ENCODE data around the gene RDH16. TPM values are rescaled to one million over a fixed set of nuclear protein-coding genes. Genes with fewer than 3 reads are reported as not detected.

RDH16 gene
- total RNA-seq, 1 donor = 0.09 TPM

- DNase-seq (ENCODE audit: low read depth) = no peak
Observed at GRCh38 chr12:56995201-56995929, 38.0 kb upstream of the RDH16 start.

GRCh38 chr12:56994231-56994746 is 36.9 kb upstream of the RDH16 start:
- TF ChIP-seq, protein P1, sequence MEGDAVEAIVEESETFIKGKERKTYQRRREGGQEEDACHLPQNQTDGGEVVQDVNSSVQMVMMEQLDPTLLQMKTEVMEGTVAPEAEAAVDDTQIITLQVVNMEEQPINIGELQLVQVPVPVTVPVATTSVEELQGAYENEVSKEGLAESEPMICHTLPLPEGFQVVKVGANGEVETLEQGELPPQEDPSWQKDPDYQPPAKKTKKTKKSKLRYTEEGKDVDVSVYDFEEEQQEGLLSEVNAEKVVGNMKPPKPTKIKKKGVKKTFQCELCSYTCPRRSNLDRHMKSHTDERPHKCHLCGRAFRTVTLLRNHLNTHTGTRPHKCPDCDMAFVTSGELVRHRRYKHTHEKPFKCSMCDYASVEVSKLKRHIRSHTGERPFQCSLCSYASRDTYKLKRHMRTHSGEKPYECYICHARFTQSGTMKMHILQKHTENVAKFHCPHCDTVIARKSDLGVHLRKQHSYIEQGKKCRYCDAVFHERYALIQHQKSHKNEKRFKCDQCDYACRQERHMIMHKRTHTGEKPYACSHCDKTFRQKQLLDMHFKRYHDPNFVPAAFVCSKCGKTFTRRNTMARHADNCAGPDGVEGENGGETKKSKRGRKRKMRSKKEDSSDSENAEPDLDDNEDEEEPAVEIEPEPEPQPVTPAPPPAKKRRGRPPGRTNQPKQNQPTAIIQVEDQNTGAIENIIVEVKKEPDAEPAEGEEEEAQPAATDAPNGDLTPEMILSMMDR (IDR thresholded peaks at IDR 0.05; ENCODE audit: insufficient read depth, low read length) = no peak
- DNase-seq (ENCODE audit: low read depth) = no peak
- no peak overlapping the region for H3K4me3 ChIP-seq (ENCODE audit: low read depth, low read length)

More at GRCh38 chr12:56995201-56995929, 38.0 kb upstream of the RDH16 start:
- TF ChIP-seq, protein P1 (IDR thresholded peaks at IDR 0.05; ENCODE audit: insufficient read depth, low read length) = no peak
- no peak overlapping the region for H3K4me3 ChIP-seq (ENCODE audit: low read depth, low read length)

DNA sequence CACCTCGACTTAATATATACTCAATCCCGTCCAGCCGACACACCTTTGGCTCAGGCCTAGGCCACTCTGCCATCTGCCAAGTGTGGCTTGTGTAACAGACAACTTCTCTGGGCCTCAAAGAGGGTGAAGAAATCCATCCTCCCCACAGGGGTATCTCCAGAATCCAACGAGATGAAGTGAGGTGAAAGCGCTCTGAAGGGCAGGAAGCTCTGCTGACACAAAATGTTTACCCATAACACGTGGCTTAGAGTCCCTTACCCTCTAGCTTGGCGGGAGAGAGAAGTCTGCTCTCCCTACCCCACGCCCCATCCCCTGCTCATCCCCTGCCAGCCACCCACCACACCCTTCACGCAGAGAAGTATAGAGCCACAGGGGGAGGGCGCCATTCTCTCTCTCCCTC is 35.9 kb upstream of the RDH16 start:
- TF ChIP-seq, protein P1 (IDR thresholded peaks at IDR 0.05; ENCODE audit: insufficient read depth, low read length) = no peak
- no peak for DNase-seq (ENCODE audit: low read depth)
- H3K4me3 ChIP-seq (ENCODE audit: low read depth, low read length) = no peak overlapping the region

DNA sequence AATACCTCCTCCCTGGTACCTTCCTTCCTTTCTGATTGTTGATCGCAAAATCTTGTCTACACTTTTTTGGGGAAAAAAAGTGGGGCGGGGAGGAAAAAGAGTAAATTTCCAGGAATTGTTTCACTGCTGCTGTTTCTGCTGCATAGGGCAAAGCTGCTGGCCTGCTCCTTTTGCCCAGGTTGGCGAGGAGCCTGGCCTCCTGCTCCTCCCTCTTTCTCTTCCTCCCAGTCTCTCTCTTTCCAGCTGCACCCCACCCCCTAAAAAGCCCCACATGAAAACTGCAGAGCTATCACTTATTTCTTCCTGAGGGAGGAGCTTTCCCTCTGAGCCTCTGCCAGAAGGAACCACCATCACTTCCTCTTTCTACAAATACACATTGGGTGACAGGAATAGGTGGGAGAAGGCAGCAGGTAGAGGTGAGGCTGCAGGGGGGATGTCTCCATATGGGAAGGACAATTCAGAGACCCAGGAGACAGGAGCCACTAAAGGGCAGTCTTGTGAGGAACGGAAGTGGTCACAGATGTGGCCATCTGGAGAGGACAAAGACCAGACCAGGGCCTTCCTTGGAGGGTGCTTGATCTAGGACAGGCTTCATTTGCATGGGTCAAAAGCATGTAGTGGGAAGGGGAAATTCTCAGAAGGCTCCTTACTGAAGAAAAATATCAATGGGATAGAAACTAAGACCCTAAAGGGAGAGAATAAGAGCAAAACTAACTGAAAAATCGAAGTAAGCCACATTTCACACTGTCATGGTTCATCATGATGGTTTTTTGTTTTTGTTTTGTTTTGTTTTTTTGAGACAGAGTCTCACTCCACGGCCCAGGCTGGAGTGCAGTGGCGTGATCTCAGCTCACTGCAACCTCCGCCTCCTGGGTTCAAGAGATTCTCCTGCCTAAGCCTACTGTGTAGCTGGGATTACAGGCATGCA is 34.2 kb upstream of the RDH16 start:
- TF ChIP-seq, protein P1 (IDR thresholded peaks at IDR 0.05; ENCODE audit: insufficient read depth, low read length) = no peak
- DNase-seq (ENCODE audit: low read depth) = peak; percentile 17
- no peak overlapping the region for H3K4me3 ChIP-seq (ENCODE audit: low read depth, low read length)

DNA sequence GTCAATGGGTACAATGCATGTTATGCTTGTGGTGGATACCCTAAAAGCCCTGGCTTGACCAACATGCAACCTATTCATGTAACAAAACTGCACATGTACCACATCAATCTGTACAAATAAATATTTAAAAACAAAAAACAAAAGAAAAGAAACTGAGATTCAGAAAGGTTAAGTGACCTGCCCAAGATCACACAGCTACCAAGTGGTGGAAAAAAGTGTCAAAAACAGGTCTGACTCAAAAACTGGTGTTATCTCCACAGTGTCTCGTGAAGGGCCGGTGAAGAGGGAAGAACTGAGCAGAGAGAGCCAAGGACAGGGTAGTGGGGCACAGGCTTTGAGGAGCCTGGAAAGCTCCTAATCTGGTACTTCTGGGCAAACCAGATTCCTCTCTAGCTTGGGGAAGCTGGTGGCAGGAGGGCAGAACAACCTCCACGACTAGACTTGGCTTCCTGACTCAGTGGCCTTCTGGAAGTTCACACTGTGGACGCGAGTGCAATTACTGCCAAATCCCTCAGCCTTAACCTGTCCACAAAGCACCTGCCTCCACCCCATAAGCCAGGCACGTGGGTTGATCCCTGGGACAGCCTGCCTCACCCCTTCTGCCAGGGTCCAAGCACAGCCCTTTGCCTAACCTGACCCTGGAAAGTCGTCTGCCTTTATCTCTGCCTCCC is 33.4 kb upstream of the RDH16 start:
- no peak overlapping the region for H3K4me3 ChIP-seq (ENCODE audit: low read depth, low read length)
- no peak for DNase-seq (ENCODE audit: low read depth)
- TF ChIP-seq, protein P1 (IDR thresholded peaks at IDR 0.05; ENCODE audit: insufficient read depth, low read length) = no peak

DNA sequence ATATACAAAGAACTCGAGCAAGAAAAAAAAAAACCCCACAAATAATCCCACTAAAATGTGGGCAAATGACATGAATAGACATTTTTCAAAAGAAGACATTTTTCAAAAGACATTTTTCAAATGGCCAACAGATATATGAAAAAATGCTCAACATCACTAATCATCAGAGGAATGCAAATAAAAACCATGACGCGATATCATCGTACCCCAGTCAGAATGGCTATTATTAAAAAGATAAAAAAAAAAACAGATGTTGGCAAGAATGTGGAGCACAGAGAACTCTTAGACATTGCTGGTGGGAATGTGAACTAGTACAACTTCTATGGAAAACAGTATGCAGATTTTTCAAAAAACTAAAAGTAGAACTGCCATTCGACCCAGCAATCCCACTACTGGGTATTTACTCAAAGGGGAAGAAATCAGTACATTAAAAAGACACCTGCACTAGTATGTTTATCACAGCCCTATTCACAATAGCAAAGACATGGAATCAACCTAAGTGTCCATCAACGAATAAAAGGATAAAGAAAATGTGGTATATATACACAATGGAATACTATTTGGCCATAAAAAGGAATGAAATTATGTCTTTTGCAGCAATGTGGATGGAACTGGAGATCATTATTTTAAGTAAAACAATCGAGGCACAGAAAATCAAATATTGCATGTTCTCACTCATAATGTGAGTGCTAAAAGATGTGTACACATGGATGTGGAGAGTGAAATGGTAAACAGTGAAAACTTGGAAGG is 32.6 kb upstream of the RDH16 start:
- no peak overlapping the region for H3K4me3 ChIP-seq (ENCODE audit: low read depth, low read length)
- DNase-seq (ENCODE audit: low read depth) = no peak
- TF ChIP-seq, protein P1 (IDR thresholded peaks at IDR 0.05; ENCODE audit: insufficient read depth, low read length) = no peak

Data from fibroblast of the aortic adventitia (primary cell).